Subcutaneous adipose tissue (tissue), 4 donors: Measurements from ENCODE around the gene ERAS. TPM values are rescaled to one million over a fixed set of nuclear protein-coding genes. Genes with fewer than 3 reads are reported as not detected.

Experiments used
- CTCF ChIP-seq: fragments of 450-650 bp; IDR thresholded peaks from one replicate; pipeline ENCODE4 v1.5.1; 2016; ENCODE audit warnings: low read depth, mild to moderate bottlenecking, control low read depth, antibody characterized with exemption, moderate library complexity
- total RNA-seq, 4 donors: library from RNA; depleted of rRNA; stranded (reverse); fragments of >200 nt; gene quantifications; one replicate each; pipeline ENCODE4 v1.1.0, GENCODE V29; 2016

Gene ERAS
- total RNA-seq, 4 donors from 2014 or later = not detected

DNA sequence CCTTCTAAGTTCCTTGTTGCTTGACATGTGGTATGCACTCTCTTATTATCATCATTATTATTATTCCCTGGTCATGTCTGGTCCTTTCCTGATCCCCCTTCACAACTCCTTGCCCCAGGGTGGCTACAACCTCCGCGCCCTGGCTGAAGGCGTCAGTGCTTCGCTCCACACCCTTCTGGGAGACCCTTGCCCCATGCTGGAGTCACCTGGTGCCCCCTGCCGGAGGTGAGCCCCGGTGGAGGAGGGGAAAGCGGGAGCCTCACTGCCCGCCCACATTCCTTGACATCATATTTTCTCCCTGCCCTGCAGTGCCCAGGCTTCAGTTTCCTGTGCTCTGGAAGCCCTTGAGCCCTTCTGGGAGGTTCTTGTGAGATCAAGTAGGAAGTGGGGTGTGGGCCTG lies 11.0 kb upstream of the ERAS start:
- no peak for TF ChIP-seq CTCF

DNA sequence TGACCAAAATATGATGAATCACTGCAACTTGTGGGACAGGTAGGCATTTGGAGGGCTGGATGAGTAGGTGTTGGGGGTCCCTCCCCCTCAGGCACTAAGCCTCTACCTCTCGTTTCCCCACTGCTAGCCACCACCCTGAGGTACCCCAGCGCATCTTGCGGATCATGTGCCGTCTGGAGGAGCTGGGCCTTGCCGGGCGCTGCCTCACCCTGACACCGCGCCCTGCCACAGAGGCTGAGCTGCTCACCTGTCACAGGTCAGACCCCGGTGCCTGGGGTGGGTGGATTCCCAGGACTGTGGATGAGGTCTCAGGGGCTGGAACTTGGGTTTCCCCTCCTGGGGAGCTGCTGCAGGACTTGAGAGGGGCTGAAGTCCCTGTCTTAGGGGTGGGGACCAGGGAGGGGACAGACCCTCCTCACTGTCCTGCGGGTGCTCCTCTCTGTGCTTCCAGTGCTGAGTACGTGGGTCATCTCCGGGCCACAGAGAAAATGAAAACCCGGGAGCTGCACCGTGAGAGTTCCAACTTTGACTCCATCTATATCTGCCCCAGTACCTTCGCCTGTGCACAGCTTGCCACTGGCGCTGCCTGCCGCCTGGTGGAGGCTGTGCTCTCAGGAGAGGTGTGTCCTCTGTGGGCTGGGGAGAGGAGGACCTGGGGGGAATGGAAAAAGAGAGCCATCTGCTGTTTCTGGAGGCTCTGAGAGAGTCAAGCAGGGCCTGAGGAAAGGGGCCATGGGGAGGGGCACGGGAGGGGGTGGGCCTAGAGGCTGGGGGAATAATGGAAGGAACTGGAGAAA lies 10.1 kb upstream of the ERAS start:
- no peak for TF ChIP-seq CTCF

- TF ChIP-seq CTCF = no peak
Observed at GRCh38 chrX:48818098-48818497, 8.2 kb upstream of the ERAS start.

- TF ChIP-seq CTCF = no peak
Observed at GRCh38 chrX:48818866-48819265, 7.4 kb upstream of the ERAS start.

DNA sequence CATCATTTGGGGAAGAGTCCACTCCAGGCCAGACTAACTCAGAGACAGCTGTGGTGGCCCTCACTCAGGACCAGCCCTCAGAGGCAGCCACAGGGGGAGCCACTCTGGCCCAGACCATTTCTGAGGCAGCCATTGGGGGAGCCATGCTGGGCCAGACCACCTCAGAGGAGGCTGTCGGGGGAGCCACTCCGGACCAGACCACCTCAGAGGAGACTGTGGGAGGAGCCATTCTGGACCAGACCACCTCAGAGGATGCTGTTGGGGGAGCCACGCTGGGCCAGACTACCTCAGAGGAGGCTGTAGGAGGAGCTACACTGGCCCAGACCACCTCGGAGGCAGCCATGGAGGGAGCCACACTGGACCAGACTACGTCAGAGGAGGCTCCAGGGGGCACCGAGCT lies 3.3 kb upstream of the ERAS start:
- no peak for TF ChIP-seq CTCF

- no peak for TF ChIP-seq CTCF
Observed at GRCh38 chrX:48824066-48824465, 2.2 kb upstream of the ERAS start.

- no peak for TF ChIP-seq CTCF
Observed at GRCh38 chrX:48826876-48827653, 752 bp downstream of the ERAS start.
